K562 (cell line): ENCODE measurements around the gene BOC. TPM values are rescaled to one million over a fixed set of nuclear protein-coding genes. Genes with fewer than 3 reads are reported as not detected.

ENCODE experiments used
- ATAC-seq: fragments of 200-7000 bp; cut with Tn5 transposase; 3 replicates; pipeline ENCODE4 v1.9.1; 2020; ENCODE audit warnings: moderate library complexity
- BruUV-seq: library from RNA; stranded (reverse); fragments of 400-500 nt; replicated peaks from 2 replicates; lab custom pipeline; 2021; lab: Mats Ljungman, UMichigan
- CTCF ChIA-PET: fragments of 300-600 bp; formaldehyde crosslinking; extraction: SDS; loops from one replicate; lab custom pipeline; 2021; ENCODE audit warnings: low intra/inter-chr PET ratio; lab: Yijun Ruan, JAX
- POLR2A ChIA-PET: fragments of 300-600, 350-650 bp; sonication (Branson Sonifier 250); formaldehyde crosslinking; extraction: SDS; loops from one replicate; lab custom pipeline; 2021; ENCODE audit warnings: antibody characterized with exemption, inconsistent platforms; lab: Yijun Ruan, JAX
- DNase-seq, 4 experiments: peaks; one replicate each; pipeline versions ENCODE4 v3.0.0 to v3.0.0-alpha.2; 2011 to 2018; ENCODE audit warnings: low spot score in 3 of 4, mixed read lengths in 3 of 4; ENCODE audit errors: extremely low read depth in 1 of 4
- FAIRE-seq: peaks from 2 replicates; lab custom pipeline; 2011; peaks lifted over from hg19 to GRCh38; lab: Jason Lieb, UNC
- H2AFZ ChIP-seq: 2 replicates; pipeline ENCODE4 v1.6.0; 2011; ENCODE audit warnings: low read depth, low read length, control low read depth, inconsistent platforms
- H3K27ac ChIP-seq: fragments of 200-600 bp; 3 replicates; pipeline ENCODE4 v1.8.0; 2011; ENCODE audit warnings: low read depth, mild to moderate bottlenecking, control low read depth, inconsistent platforms, low read length, moderate library complexity, mixed read lengths; ENCODE audit errors: extremely low read depth
- H3K27me3 ChIP-seq, 2 experiments: fragments of 300-600 bp in 1 of 2; 2 replicates in 1 of 2; 3 replicates in 1 of 2; pipeline versions ENCODE4 v1.6.0 to v1.8.0; 2011; ENCODE audit warnings: inconsistent platforms in 2 of 2, low read length in 2 of 2, mild to moderate bottlenecking in 1 of 2, mixed read lengths in 1 of 2, moderate library complexity in 1 of 2; ENCODE audit not compliant: control insufficient read depth in 2 of 2, insufficient read depth in 2 of 2
- H3K36me3 ChIP-seq: fragments of 300-600 bp; 3 replicates; pipeline ENCODE4 v1.8.0; 2011; ENCODE audit warnings: mild to moderate bottlenecking, low read length, inconsistent platforms; ENCODE audit not compliant: control insufficient read depth, insufficient read depth
- H3K4me1 ChIP-seq, 2 experiments: fragments of 200-600 bp in 1 of 2; replicated peaks in 1 of 2; 2 replicates in 1 of 2; 3 replicates in 1 of 2; pipeline versions ENCODE4 v1.5.1 to v1.8.0; 2011; ENCODE audit warnings: inconsistent platforms in 2 of 2, low read length in 2 of 2, mild to moderate bottlenecking in 1 of 2, mixed read lengths in 1 of 2, moderate library complexity in 1 of 2; ENCODE audit not compliant: control insufficient read depth in 2 of 2, insufficient read depth in 2 of 2
- H3K4me2 ChIP-seq: 2 replicates; pipeline ENCODE4 v1.6.1; 2011; ENCODE audit warnings: low read length, control low read depth, inconsistent platforms, mixed read lengths; ENCODE audit not compliant: insufficient read depth
- H3K4me3 ChIP-seq: fragments of 200-600 bp; sonication (generic), shearing (Covaris generic); 2 replicates; pipeline ENCODE4 v1.5.1; 2016; ENCODE audit warnings: control low read depth, inconsistent platforms
- H3K79me2 ChIP-seq: fragments of 200-600 bp; 3 replicates; pipeline ENCODE4 v1.8.0; 2011; ENCODE audit warnings: low read length, inconsistent platforms; ENCODE audit not compliant: control insufficient read depth, insufficient read depth
- H3K9ac ChIP-seq, 2 experiments: 2 replicates each; pipeline versions ENCODE4 v1.6.0 to v1.6.1; 2011; ENCODE audit warnings: low read depth in 2 of 2, low read length in 2 of 2, control low read depth in 1 of 2, inconsistent platforms in 1 of 2, mild to moderate bottlenecking in 1 of 2, mixed read lengths in 1 of 2; ENCODE audit not compliant: insufficient read depth in 1 of 2
- H3K9me1 ChIP-seq: one replicate; pipeline ENCODE4 v1.6.0; 2011; ENCODE audit warnings: inconsistent platforms, mild to moderate bottlenecking, low read length, moderate library complexity; ENCODE audit not compliant: control insufficient read depth, insufficient read depth
- H3K9me3 ChIP-seq: replicated peaks from 2 replicates; pipeline ENCODE4 v1.5.1; 2011; ENCODE audit warnings: low read depth, low read length, inconsistent platforms; ENCODE audit not compliant: control insufficient read depth, insufficient read depth
- H4K20me1 ChIP-seq: replicated peaks from 2 replicates; pipeline ENCODE4 v1.6.1; 2011; ENCODE audit warnings: low read length, inconsistent platforms, mixed read lengths; ENCODE audit not compliant: control insufficient read depth, insufficient read depth
- CAMTA2 ChIP-seq: fragments of 250-450 bp; sonication (Bioruptor Pico); conservative IDR thresholded peaks from 2 replicates; pipeline ENCODE4 v1.5.1; 2022
- CBFA2T2 ChIP-seq: fragments of 450-650 bp; conservative IDR thresholded peaks from 2 replicates; pipeline ENCODE4 v1.6.1; 2017; ENCODE audit warnings: mild to moderate bottlenecking
- CXXC5 ChIP-seq: fragments of 250-450 bp; sonication (Bioruptor Pico); IDR thresholded peaks from 2 replicates; pipeline ENCODE4 v1.8.0; 2022; ENCODE audit warnings: inconsistent platforms, mild to moderate bottlenecking, moderate library complexity
- MECOM ChIP-seq: fragments of 250-450 bp; sonication (Bioruptor Pico); IDR thresholded peaks from 2 replicates; pipeline ENCODE4 v1.8.0; 2022; ENCODE audit warnings: inconsistent platforms
- MTA1 ChIP-seq: fragments of 450-650 bp; IDR thresholded peaks from 2 replicates; pipeline ENCODE4 v1.6.1; 2017; ENCODE audit warnings: borderline replicate concordance
- RBM25 ChIP-seq: fragments of 200-400 bp; formaldehyde crosslinking; IDR thresholded peaks from 2 replicates; pipeline ENCODE4 v1.6.1; 2018; ENCODE audit warnings: low read length, low read depth, moderate library complexity; ENCODE audit not compliant: severe bottlenecking
- RFX7 ChIP-seq: fragments of 250-450 bp; sonication (Bioruptor Pico); IDR thresholded peaks from 2 replicates; pipeline ENCODE4 v1.5.1; 2021; ENCODE audit warnings: mild to moderate bottlenecking
- UBTF ChIP-seq, 2 experiments: IDR thresholded peaks; 2 replicates each; pipeline ENCODE4 v1.6.1; 2012; ENCODE audit warnings: improper control_type of control experiment in 2 of 2, low read depth in 2 of 2, low read length in 2 of 2, borderline replicate concordance in 1 of 2
- WGBS: fragments of 100-300 bp; shearing (Covaris generic); methylation state at CpG from one replicate; pipeline ENCODE4 v1.1.6; 2016; ENCODE audit warnings: low coverage, mixed read lengths; ENCODE audit not compliant: insufficient coverage; ENCODE audit errors: missing lambda C conversion rate; 5-methylcytosine and 5-hydroxymethylcytosine counted together
- in situ Hi-C: fragments of 300-500 bp; cut with MboI; formaldehyde crosslinking; loops from 4 replicates; pipeline ENCODE4 v1.15.0; 2018; ENCODE audit warnings: inconsistent platforms, mixed read lengths
- intact Hi-C: fragments of 100-400 bp; cut with micrococcal nuclease; formaldehyde crosslinking; loops from 2 replicates; pipeline ENCODE4 v1.14.2; 2022
- polyA plus RNA-seq, 8 experiments: library from polyadenylated mRNA; depleted of rRNA in 4 of 8; stranded (reverse) in 5 of 8; unstranded in 3 of 8; fragments of >200 nt; fragmentation: Nextera tagmentation in 2 of 8; fragmentation: Illumina TruSeq in 1 of 8; extraction: Ambion mirVana in 2 of 8; extraction: Trizol in 1 of 8; gene quantifications; 2 replicates each; pipeline versions ENCODE4 v1.2.1 to v1.2.3, GENCODE V29; 2011 to 2014; ENCODE audit warnings: inconsistent platforms in 1 of 8, missing spikeins in 1 of 8
- total RNA-seq, 7 experiments: library from RNA; depleted of rRNA in 6 of 7; stranded (reverse); fragments of >200 nt in 6 of 7; fragmentation: Illumina TruSeq in 2 of 7; extraction: Trizol in 2 of 7; gene quantifications; 2 replicates each; pipeline versions ENCODE4 v1.2.1 to v1.2.3, GENCODE V29; 2011 to 2021; ENCODE audit warnings: low replicate concordance in 1 of 7

BOC gene
- total and polyA plus RNA-seq, 9 of the 15 experiments (the other 6 are each of a cell fraction or from before 2014, with no cell fraction given), result not detected

DNA sequence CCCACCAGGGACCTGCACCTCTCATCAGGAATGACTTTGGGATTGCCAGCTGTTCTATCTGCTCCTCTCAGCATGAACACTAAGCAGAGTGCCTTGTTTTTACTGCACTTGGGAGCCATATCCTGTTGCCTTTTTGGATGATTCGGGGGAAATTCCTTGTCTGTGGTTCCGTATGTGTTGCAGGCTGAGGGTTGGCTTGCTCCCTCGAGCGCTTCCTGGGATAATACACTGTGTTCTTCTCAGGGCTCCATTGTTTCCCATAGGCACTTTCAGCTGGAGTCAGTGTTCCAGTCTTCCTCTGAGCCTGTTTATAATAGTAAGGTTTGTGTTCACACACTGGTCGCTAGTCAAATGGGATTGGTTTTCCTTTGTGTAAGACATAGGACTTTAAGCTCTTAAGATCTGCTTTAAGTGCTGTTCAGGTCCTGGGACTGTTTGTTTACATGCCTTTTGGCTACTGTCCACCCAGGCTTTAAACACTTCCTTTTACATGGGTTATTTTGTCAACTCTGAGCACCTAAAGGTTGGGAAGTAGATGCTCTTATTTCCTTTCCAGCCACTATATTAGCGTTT, 23.4 kb downstream of the BOC start (continued):
- TF ChIP-seq UBTF (IDR thresholded peaks at IDR 0.05; ENCODE audit: borderline replicate concordance in 1 of 2, low read depth in 2 of 2, low read length in 2 of 2) (no peak), RFX7 (CRISPR knock-in tag) (no peak), MECOM (CRISPR knock-in tag) (no peak), MTA1 (no peak), CBFA2T2 (no peak), CXXC5 (CRISPR knock-in tag) (no peak)
- TF ChIP-seq, all 486 proteins: peak for 0

DNA sequence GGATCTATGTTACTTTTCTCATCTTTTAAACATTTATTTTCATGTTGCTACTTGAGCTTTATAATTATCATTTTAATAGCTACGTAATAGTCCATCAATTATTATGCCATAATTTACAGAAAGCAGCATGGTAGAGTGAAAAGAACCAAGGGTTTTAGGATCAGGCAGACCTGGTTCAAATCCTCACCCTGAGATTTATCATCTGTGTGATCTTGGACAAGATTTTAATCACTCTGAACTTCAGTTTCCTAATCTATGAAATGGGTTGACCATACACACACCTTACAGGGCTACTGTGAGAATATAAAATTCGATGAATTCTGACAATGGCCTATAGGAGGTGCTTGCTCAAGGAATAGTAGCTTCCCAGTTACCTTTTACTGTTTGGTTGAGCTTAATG, 27.1 kb downstream of the BOC start:
- WGBS, result 0% methylated on average over 2 of the region's 2 CpGs
- FAIRE-seq, result no peak

More for the DNA sequence above, 27.1 kb downstream of the BOC start:
- intact Hi-C loops (no loop called here), in situ Hi-C loops (no loop called here)
- Histone ChIP-seq H3K9me3 (no peaks in the 10 kb centered on the region), H3K9me1 (no peaks in the 10 kb centered on the region), H3K4me2 (no peak overlapping the region), H4K20me1 (no peaks in the 10 kb centered on the region), H3K4me3 (no peak overlapping the region), H3K27ac (no peak overlapping the region), H3K79me2 (no peaks in the 10 kb centered on the region), H3K4me1 (no peaks in the 10 kb centered on the region), H3K36me3 (no peaks in the 10 kb centered on the region), H3K9ac (no peak overlapping the region), H3K27me3 (peaks cover 0 to 5% of the 10 kb centered on the region in 2 experiments; a peak in 2 of 5 replicates), H2AFZ (no peak overlapping the region)
- no TSS peak for BruUV-seq
- DNase-seq (no peak), ATAC-seq (no peak)
- ChIA-PET CTCF (no interaction called here), POLR2A (no interaction called here)
- TF ChIP-seq RBM25, result peak; percentile 66
- no peak for TF ChIP-seq CAMTA2
